ENCODE results near the gene TRIM69.
"Not testable (repeated sequence)": the region's sequence is repeated elsewhere in the genome, so short reads cannot be mapped to it uniquely, and the experiment has no call there.

TRIM69 gene

GRCh38 chr15:44736181-44736765 lies at the start of gene TRIM69:
Gene TRIM69 (plus strand): TSS chr15:44736528. CDS start chr15:44736705, 177 bp downstream.
- DNase-seq = no peak

GRCh38 chr15:44689318-44689717 lies 47.0 kb upstream of the TRIM69 start:
- not testable (repeated sequence) for DNase-seq

DNA sequence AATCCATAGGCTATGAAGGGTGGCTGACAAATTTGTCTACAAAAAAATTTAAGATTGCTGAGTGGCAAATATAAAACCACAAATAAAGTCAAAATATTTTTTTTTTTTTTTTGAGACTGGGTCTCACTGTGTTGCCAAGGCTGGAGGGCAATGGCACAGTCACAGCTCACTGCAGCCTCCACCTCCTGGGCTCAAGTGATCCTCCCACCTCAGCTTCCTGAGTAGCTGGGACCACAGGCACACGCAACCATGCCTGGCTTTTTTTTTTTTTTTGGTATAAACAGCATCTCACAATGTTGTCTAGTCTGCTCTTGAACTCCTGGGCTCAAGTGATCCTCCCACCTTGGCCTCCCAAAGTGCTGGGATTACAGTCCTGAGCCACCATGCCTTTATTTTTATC lies 46.1 kb upstream of the TRIM69 start:
- not testable (repeated sequence) for DNase-seq

DNA sequence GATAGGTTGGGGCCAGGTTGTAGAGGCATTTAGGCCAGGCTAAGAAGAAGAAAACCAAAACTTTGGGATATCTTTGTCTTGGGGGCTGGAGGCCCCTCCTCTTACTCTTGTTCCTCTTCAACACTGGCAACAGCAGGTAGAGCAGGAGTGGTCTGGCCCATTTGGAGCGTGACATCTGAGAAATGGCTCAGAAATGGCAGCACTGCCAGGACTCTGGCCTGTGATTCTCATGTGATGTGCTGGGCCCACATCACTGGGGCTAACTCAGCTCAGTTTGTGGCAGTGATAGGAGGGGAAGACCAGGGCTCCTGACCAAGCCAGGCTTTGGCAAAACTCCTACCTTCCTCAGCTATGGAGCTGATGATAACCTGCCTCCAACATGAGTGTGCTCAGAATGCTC lies 43.7 kb upstream of the TRIM69 start:
- no peak for DNase-seq

GRCh38 chr15:44694416-44694815 lies 41.9 kb upstream of the TRIM69 start:
- DNase-seq = no peak

DNA sequence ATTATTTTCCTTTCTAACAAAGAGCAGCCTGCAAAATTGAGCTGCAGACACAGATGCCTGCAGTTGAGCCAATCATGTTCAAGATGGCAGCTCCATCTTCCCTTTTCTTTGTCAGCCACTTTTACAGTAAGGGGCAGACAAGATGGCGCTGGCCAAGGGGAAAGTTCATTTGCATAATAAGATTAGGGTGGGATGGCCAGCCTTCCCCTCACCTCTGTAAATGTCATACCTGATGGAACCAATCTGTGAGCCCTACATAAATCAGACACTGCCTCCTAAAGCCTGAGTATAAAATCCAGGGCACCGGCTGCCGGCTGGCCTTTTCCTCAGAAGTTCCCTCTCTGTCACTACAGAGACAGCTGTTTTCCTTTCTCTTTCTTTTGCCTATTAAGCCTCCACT lies 41.0 kb upstream of the TRIM69 start:
- no peak for DNase-seq

GRCh38 chr15:44697014-44697413 lies 39.3 kb upstream of the TRIM69 start:
- no peak for DNase-seq

GRCh38 chr15:44698641-44699040 lies 37.7 kb upstream of the TRIM69 start:
- DNase-seq = peak; percentile 47

- not testable (repeated sequence) for DNase-seq
Observed at GRCh38 chr15:44700676-44701075, 35.7 kb upstream of the TRIM69 start.

GRCh38 chr15:44705986-44706385 lies 30.3 kb upstream of the TRIM69 start:
- DNase-seq = no peak

DNA sequence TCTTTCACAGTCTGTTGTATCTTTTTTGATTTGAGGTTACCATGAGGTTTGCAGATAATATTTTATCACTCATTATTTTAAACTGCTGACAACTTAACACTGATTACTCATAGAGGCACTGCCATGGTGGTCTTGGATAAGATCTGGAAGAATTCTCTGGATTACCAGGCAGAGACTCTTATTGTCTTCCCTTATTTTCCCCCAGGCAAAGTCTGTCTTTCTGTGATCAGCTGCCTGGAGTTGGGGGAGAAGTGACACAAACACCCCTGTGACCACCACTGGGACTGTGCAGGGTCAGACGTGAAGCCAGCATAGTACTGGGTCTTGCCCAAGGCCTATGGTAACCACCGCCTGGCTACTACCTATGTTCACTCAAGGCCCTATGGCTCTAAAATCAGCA lies 29.9 kb upstream of the TRIM69 start:
- no peak for DNase-seq

- no peak for DNase-seq
Observed at GRCh38 chr15:44706946-44707636, 29.2 kb upstream of the TRIM69 start.

- peak; percentile 90 for DNase-seq
Observed at GRCh38 chr15:44710236-44711095, 25.9 kb upstream of the TRIM69 start.

DNA sequence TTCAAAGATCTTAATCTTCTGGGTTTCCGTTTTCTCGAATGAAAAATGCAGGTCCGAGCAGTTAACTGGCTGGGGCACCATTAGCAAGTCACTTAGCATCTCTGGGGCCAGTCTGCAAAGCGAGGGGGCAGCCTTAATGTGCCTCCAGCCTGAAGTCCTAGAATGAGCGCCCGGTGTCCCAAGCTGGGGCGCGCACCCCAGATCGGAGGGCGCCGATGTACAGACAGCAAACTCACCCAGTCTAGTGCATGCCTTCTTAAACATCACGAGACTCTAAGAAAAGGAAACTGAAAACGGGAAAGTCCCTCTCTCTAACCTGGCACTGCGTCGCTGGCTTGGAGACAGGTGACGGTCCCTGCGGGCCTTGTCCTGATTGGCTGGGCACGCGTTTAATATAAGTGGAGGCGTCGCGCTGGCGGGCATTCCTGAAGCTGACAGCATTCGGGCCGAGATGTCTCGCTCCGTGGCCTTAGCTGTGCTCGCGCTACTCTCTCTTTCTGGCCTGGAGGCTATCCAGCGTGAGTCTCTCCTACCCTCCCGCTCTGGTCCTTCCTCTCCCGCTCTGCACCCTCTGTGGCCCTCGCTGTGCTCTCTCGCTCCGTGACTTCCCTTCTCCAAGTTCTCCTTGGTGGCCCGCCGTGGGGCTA lies 25.1 kb upstream of the TRIM69 start, which contains the start of the genes B2M and PATL2:
Gene B2M (plus strand): TSS at position 422 of the 647 bp plus-strand sequence. CDS start 30 bp downstream, at position 452.
Gene PATL2 (minus strand): TSS at position 228 of the 647 bp plus-strand sequence. CDS start 34,833 bp downstream, outside the sequence.
- peak; percentile 97 for DNase-seq

GRCh38 chr15:44711743-44712345 lies 24.5 kb upstream of the TRIM69 start:
- DNase-seq = peak; percentile 62

GRCh38 chr15:44712346-44713005 lies 23.9 kb upstream of the TRIM69 start:
- DNase-seq = peak; percentile 85

- no peak for DNase-seq
Observed at GRCh38 chr15:44713006-44713966, 23.0 kb upstream of the TRIM69 start.

GRCh38 chr15:44715142-44715796 lies 21.1 kb upstream of the TRIM69 start:
- no peak for DNase-seq

- DNase-seq = no peak
Observed at GRCh38 chr15:44715797-44716334, 20.5 kb upstream of the TRIM69 start.

Measured in MV-4-11 (cell line).